ENCODE measurements around the gene IER5.

DNA sequence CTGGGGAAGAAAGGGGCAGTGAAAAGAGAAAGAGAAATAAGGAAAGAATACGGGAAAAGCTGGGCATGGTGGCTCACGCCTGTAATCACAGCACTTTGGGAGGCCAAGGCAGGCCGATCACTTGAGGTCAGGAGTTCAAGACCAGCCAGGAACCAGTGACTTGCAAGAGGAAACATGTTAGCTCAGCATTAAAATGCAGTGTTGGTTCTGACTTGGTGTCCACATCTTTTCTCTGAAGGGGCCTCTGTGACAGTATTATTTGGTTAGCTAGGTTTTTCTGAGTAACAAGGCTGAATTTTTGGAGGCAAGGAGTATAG, 26.8 kb downstream of the IER5 start:
- TF ChIP-seq ATF1 (CRISPR knock-in tag; IDR thresholded peaks at IDR 0.05): no peak
- TF ChIP-seq, protein P1, sequence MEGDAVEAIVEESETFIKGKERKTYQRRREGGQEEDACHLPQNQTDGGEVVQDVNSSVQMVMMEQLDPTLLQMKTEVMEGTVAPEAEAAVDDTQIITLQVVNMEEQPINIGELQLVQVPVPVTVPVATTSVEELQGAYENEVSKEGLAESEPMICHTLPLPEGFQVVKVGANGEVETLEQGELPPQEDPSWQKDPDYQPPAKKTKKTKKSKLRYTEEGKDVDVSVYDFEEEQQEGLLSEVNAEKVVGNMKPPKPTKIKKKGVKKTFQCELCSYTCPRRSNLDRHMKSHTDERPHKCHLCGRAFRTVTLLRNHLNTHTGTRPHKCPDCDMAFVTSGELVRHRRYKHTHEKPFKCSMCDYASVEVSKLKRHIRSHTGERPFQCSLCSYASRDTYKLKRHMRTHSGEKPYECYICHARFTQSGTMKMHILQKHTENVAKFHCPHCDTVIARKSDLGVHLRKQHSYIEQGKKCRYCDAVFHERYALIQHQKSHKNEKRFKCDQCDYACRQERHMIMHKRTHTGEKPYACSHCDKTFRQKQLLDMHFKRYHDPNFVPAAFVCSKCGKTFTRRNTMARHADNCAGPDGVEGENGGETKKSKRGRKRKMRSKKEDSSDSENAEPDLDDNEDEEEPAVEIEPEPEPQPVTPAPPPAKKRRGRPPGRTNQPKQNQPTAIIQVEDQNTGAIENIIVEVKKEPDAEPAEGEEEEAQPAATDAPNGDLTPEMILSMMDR (IDR thresholded peaks at IDR 0.05): no peak
